SK-N-MC (cell line): ENCODE data around the gene GAPDHS.

Experiments
- EZH2 ChIP-seq: fragments of 200-600 bp; sonication (generic); IDR thresholded peaks from one replicate; pipeline ENCODE4 v1.6.1; 2017; ENCODE audit warnings: antibody characterized with exemption
- FOXP2 ChIP-seq: optimal IDR thresholded peaks from 2 replicates; pipeline ENCODE3; 2011; ENCODE audit warnings: mild to moderate bottlenecking, moderate library complexity; ENCODE audit not compliant: insufficient read depth; ENCODE audit errors: extremely low read length, control extremely low read depth
- POLR2AphosphoS5 ChIP-seq: IDR thresholded peaks from 2 replicates; pipeline ENCODE4 v1.6.1; 2012; ENCODE audit warnings: mild to moderate bottlenecking, low read depth, low read length, borderline replicate concordance

DNA sequence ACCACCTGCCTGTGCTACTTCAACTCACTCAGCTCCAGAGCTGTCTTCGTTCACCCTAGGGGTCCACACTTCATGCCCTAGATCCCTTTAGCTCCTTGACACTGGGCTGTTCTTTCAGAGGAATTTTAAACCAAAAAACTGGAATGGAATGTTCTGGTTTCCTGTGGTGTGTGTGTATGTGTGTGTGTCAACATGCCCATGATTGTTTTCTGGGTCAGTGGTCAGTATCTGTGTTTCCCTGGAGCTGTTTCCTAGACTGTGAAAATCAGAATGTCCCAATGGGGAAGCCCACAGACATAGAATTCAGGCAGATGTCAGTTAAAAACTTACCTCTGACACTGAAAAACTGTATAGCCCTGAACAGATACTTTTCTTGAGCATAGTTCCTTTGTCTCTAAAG lies 54.1 kb downstream of the GAPDHS start:
- TF ChIP-seq POLR2AphosphoS5, result no peak
- TF ChIP-seq EZH2, result no peak
- no peak for TF ChIP-seq FOXP2
